Common myeloid progenitor, CD34-positive (primary cell): ENCODE data around the gene CD68.

Source experiments
- CTCF ChIA-PET: fragments of 350-600 bp; sonication (Branson Sonifier 250); formaldehyde crosslinking; loops from one replicate; lab custom pipeline; 2021; ENCODE audit warnings: antibody characterized with exemption; lab: Charles Lee
- POLR2A ChIA-PET: fragments of 350-600 bp; sonication (Branson Sonifier 250); formaldehyde crosslinking; loops from one replicate; lab custom pipeline; 2021; ENCODE audit warnings: antibody characterized with exemption; lab: Charles Lee
- DNase-seq, 3 donors: peaks; one replicate each; pipeline versions ENCODE4 v3.0.0 to v3.0.0-alpha.2; 2013
- H3K27ac ChIP-seq, 2 experiments: 1 replicate in 1 of 2; 2 replicates in 1 of 2; pipeline ENCODE4 v1.7.0; 2013; ENCODE audit warnings: inconsistent platforms in 2 of 2, low read length in 2 of 2, mild to moderate bottlenecking in 2 of 2, low read depth in 1 of 2, moderate library complexity in 1 of 2; ENCODE audit not compliant: severe bottlenecking in 2 of 2, insufficient read depth in 1 of 2, poor library complexity in 1 of 2
- H3K27me3 ChIP-seq, 5 experiments: replicated peaks in 2 of 5; 1 replicate in 3 of 5; 2 replicates in 2 of 5; pipeline versions ENCODE4 v1.6.1 to v1.7.0; 2013; ENCODE audit warnings: low read length in 4 of 5, mild to moderate bottlenecking in 2 of 5, moderate library complexity in 2 of 5, inconsistent platforms in 1 of 5; ENCODE audit not compliant: insufficient read depth in 5 of 5, control insufficient read depth in 4 of 5
- H3K36me3 ChIP-seq, 4 experiments: 1 replicate in 2 of 4; 2 replicates in 2 of 4; pipeline versions ENCODE4 v1.6.1 to v1.7.0; 2013; ENCODE audit warnings: low read length in 3 of 4, control low read depth in 1 of 4, mild to moderate bottlenecking in 1 of 4; ENCODE audit not compliant: control insufficient read depth in 4 of 4, insufficient read depth in 4 of 4
- H3K4me1 ChIP-seq, 4 experiments: 1 replicate in 3 of 4; 2 replicates in 1 of 4; pipeline versions ENCODE4 v1.6.1 to v1.7.1; 2013; ENCODE audit warnings: low read length in 3 of 4, mild to moderate bottlenecking in 3 of 4, control low read depth in 1 of 4, inconsistent platforms in 1 of 4, moderate library complexity in 1 of 4; ENCODE audit not compliant: control insufficient read depth in 4 of 4, insufficient read depth in 4 of 4; ENCODE audit errors: control extremely low read depth in 1 of 4
- H3K4me3 ChIP-seq, 7 experiments: 1 replicate in 4 of 7; 2 replicates in 3 of 7; pipeline versions ENCODE4 v1.5.1 to v1.7.0; 2013; ENCODE audit warnings: mild to moderate bottlenecking in 7 of 7, low read length in 6 of 7, moderate library complexity in 6 of 7, inconsistent platforms in 2 of 7, low read depth in 2 of 7, control low read depth in 1 of 7; ENCODE audit not compliant: insufficient read depth in 4 of 7, control insufficient read depth in 1 of 7; ENCODE audit errors: extremely low read depth in 1 of 7
- H3K9me3 ChIP-seq, 5 experiments: 1 replicate in 4 of 5; 2 replicates in 1 of 5; pipeline versions ENCODE4 v1.6.1 to v1.7.1; 2013; ENCODE audit warnings: low read length in 4 of 5, mild to moderate bottlenecking in 2 of 5, inconsistent platforms in 1 of 5, low read depth in 1 of 5, moderate library complexity in 1 of 5; ENCODE audit not compliant: control insufficient read depth in 4 of 5, insufficient read depth in 2 of 5; ENCODE audit errors: control extremely low read depth in 1 of 5
- WGBS: methylation state at CpG from one replicate; pipeline ENCODE4 v1.1.5; 2013; ENCODE audit not compliant: insufficient coverage; 5-methylcytosine and 5-hydroxymethylcytosine counted together

The CD68 gene

DNA sequence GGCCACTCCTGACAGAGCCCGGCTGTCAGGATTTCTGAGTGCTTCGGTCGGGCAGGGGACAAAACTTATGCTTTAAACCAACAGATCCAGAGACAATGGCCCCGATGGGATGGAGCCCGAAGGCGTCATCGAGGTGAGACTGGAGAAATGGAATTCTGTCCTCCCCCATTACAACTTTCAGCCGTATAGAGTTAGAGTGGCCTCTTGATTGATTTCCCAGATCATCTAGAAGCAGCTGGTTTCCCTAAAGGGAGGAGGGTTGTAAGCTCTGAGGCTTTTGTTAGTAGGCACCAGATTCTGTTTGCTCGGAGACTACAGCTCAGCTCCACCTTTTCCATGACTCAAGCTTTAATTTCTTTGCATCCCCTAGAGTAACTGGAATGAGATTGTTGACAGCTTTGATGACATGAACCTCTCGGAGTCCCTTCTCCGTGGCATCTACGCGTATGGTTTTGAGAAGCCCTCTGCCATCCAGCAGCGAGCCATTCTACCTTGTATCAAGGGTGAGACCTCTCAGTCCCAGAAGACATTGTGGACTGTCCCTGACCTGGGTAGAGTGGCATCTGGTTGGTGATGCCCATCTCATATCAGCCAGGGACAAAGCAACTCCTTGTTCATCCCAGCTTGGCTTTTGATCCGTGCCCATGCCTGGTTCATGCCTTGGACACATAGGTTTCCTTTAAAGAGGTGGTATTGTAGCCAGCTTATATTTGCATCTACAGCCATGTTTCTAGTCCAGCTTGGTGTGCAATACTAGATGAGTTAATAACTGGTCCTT is 5.1 kb upstream of the CD68 start:
- ChIA-PET CTCF (interaction anchor here (0.9 to 3.9 kb wide), 5 partner anchors 9 to 113 kb away, joined by 3 to 58 read pairs (median 4); partner anchors contain the start of genes FXR2, MPDU1, SOX15 and TP53), POLR2A (interaction anchor here (1.0 to 4.6 kb wide), 2 partner anchors 10 kb away, joined by 3 to 40 read pairs; partner anchors contain the start of gene MPDU1)
- no peak for DNase-seq
- peak overlapping the region; percentile 86 to 100 (median 93) for H3K4me3 ChIP-seq
- H3K9me3 ChIP-seq, result no peaks in the 10 kb centered on the region
- WGBS, result 44% methylated on average over 6 of the region's 15 CpGs
- H3K36me3 ChIP-seq, result peaks cover 22 to 71% (median 59%) of the 10 kb centered on the region in 4 experiments
- peak overlapping the region; percentile 4 to 94 for H3K27ac ChIP-seq
- no peaks in the 10 kb centered on the region for H3K27me3 ChIP-seq
- H3K4me1 ChIP-seq, result peaks cover 19 to 66% (median 44%) of the 10 kb centered on the region in 4 experiments

DNA sequence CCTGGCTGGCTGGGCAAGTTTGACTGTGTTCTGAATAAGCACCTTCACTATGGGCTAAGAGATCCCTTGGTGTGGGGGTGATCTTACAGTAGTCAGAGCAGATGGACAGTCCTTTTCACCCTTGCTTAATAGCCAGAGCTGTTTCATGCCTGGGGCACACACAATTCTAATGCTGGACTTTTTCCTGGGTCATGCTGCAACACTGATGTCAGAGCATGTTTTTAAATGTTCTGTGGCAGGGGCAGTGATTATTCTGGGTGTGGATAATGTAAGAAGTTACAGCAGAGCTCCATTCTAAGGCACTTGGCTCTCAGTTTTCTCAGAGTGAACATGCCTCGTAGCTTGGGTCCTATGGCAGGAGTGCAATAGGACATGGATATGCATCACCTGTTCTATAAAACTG is 4.0 kb upstream of the CD68 start:
- WGBS, result 100% methylated on average over 1 of the region's 1 CpG
- H3K27me3 ChIP-seq, result no peaks in the 10 kb centered on the region
- H3K4me1 ChIP-seq, result peaks cover 19 to 77% (median 55%) of the 10 kb centered on the region in 4 experiments
- H3K9me3 ChIP-seq, result no peaks in the 10 kb centered on the region
- H3K36me3 ChIP-seq, result peaks cover 22 to 66% (median 52%) of the 10 kb centered on the region in 4 experiments
- peak overlapping the region in 4 of 7 experiments; percentile 1 to 96 (median 48) for H3K4me3 ChIP-seq
- ChIA-PET POLR2A (interaction anchor here (0.9 to 4.6 kb wide), 2 partner anchors 9 to 40 kb away, joined by 5 to 40 read pairs; partner anchors contain the start of genes FXR2 and MPDU1), CTCF (interaction anchor here (0.7 to 3.9 kb wide), 3 partner anchors 12 to 39 kb away, joined by 3 to 58 read pairs (median 3); partner anchors contain the start of genes FXR2, MPDU1 and SOX15)
- no peak overlapping the region for H3K27ac ChIP-seq
- no peak for DNase-seq

DNA sequence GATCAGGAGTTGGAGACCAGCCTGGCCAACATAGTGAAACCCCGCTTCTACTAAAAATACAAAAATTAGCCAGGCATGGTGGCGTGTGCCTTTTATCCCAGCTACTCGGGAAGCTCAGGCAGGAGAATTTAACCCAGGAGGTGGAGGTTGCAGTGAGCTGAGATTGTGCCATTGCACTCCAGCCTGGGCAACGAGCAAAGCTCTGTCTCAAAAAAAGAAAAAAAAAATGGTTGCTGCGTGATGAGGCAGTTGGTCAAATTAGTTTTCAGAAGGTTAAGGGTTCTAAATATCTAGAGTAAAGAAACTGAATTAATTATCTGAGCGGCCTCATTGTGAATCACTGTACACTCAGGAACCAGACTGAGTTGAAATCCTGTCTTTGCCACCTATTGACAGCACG is 3.5 kb upstream of the CD68 start:
- CTCF ChIA-PET, result interaction anchor here (0.6 to 3.9 kb wide), 4 partner anchors 11 to 220 kb away, joined by 3 to 58 read pairs (median 4); partner anchors contain the start of genes MPDU1 and SOX15
- Histone ChIP-seq H3K4me3 (no peak overlapping the region), H3K4me1 (peaks cover 19 to 81% (median 60%) of the 10 kb centered on the region in 4 experiments), H3K9me3 (no peaks in the 10 kb centered on the region), H3K36me3 (peaks cover 22 to 64% (median 48%) of the 10 kb centered on the region in 4 experiments), H3K27ac (no peak overlapping the region), H3K27me3 (no peaks in the 10 kb centered on the region)
- WGBS, result 98% methylated on average over 6 of the region's 7 CpGs
- POLR2A ChIA-PET, result interaction anchor here (0.6 to 4.6 kb wide), 3 partner anchors 8 to 52 kb away, joined by 3 to 40 read pairs (median 5); partner anchors contain the start of genes FXR2, MPDU1 and SAT2
- no peak for DNase-seq

DNA sequence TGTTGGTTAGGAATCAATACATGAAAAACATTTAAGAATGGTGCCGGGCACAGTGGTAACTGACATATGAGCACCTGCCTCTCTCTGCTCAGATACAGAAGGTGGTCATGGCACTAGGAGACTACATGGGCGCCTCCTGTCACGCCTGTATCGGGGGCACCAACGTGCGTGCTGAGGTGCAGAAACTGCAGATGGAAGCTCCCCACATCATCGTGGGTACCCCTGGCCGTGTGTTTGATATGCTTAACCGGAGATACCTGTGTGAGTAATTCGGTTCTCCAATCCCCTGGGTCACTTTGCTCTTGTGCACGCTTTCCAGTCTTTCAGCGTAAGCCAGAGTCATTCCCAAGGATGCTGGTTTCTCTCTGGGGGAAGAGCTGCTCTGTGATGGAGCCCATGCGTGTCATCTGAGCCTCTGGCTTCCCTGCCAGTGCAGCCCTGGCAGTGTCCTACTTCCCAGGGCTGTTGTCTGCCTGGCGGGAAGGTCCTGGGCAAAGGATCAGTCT is 3.0 kb upstream of the CD68 start:
- H3K36me3 ChIP-seq, result peaks cover 22 to 59% (median 45%) of the 10 kb centered on the region in 4 experiments
- no peaks in the 10 kb centered on the region for H3K9me3 ChIP-seq
- H3K27ac ChIP-seq, result no peak overlapping the region
- peak overlapping the region in 1 of 7 experiments; percentile 4 for H3K4me3 ChIP-seq
- CTCF ChIA-PET, result interaction anchor here (0.6 to 3.9 kb wide), 4 partner anchors 11 to 221 kb away, joined by 3 to 58 read pairs (median 4); partner anchors contain the start of genes MPDU1 and SOX15
- peaks cover 19 to 81% (median 64%) of the 10 kb centered on the region in 4 experiments for H3K4me1 ChIP-seq
- no peaks in the 10 kb centered on the region for H3K27me3 ChIP-seq
- WGBS, result 93% methylated on average over 14 of the region's 14 CpGs
- POLR2A ChIA-PET, result interaction anchor here (0.6 kb wide), 1 partner anchor 51 kb away, joined by 3 read pairs; the partner anchor contains the start of gene SAT2
- no peak for DNase-seq

DNA sequence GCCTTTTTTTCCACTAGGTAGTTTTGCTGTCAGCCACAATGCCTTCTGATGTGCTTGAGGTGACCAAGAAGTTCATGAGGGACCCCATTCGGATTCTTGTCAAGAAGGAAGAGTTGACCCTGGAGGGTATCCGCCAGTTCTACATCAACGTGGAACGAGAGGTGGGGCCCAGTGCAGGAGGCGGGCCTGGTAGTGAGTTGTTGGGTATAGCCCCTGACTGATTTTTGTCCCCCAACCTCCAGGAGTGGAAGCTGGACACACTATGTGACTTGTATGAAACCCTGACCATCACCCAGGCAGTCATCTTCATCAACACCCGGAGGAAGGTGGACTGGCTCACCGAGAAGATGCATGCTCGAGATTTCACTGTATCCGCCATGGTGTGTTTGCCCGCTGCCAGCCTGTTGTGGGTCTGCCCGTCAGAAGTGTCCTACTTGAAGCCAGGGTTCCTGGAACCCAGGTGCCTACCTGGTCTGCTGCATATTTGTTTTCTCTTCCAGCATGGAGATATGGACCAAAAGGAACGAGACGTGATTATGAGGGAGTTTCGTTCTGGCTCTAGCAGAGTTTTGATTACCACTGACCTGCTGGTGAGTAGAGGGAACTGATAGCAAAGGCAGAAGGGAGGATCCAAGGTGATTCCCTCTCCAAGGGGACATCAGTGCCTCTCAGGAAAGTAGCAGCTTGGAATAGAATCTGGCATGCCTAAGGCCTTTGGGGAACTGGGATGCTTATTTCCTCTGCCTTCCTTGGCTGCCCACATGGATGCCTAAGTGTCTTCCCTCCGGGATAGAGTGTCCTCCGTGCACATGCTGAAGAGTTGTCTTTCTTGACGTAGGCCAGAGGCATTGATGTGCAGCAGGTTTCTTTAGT is 1.9 kb upstream of the CD68 start:
- ChIA-PET CTCF (interaction anchor here (1.1 to 3.9 kb wide), 3 partner anchors 10 to 222 kb away, joined by 3 to 58 read pairs (median 4); partner anchors contain the start of genes MPDU1 and SOX15), POLR2A (no interaction called here)
- Histone ChIP-seq H3K4me1 (peaks cover 16 to 86% (median 70%) of the 10 kb centered on the region in 4 experiments), H3K27me3 (no peaks in the 10 kb centered on the region), H3K9me3 (no peaks in the 10 kb centered on the region), H3K36me3 (peaks cover 22 to 59% (median 45%) of the 10 kb centered on the region in 4 experiments), H3K27ac (no peak overlapping the region), H3K4me3 (no peak overlapping the region)
- no peak for DNase-seq
- WGBS, result 95% methylated on average over 16 of the region's 17 CpGs
